ENCODE measurements around the gene PTPRD. TPM values are rescaled to one million over a fixed set of nuclear protein-coding genes. Genes with fewer than 3 reads are reported as not detected.
A peak's percentile ranks its signal among the peaks of the same experiment; 100 is the strongest.

The PTPRD gene
- total and polyA plus RNA-seq, 2 experiments from 2014 or later = 11.5 to 58.0 TPM

GRCh38 chr9:10566848-10567247, 46.0 kb downstream of the PTPRD start (continued):
- TF ChIP-seq, protein P1, sequence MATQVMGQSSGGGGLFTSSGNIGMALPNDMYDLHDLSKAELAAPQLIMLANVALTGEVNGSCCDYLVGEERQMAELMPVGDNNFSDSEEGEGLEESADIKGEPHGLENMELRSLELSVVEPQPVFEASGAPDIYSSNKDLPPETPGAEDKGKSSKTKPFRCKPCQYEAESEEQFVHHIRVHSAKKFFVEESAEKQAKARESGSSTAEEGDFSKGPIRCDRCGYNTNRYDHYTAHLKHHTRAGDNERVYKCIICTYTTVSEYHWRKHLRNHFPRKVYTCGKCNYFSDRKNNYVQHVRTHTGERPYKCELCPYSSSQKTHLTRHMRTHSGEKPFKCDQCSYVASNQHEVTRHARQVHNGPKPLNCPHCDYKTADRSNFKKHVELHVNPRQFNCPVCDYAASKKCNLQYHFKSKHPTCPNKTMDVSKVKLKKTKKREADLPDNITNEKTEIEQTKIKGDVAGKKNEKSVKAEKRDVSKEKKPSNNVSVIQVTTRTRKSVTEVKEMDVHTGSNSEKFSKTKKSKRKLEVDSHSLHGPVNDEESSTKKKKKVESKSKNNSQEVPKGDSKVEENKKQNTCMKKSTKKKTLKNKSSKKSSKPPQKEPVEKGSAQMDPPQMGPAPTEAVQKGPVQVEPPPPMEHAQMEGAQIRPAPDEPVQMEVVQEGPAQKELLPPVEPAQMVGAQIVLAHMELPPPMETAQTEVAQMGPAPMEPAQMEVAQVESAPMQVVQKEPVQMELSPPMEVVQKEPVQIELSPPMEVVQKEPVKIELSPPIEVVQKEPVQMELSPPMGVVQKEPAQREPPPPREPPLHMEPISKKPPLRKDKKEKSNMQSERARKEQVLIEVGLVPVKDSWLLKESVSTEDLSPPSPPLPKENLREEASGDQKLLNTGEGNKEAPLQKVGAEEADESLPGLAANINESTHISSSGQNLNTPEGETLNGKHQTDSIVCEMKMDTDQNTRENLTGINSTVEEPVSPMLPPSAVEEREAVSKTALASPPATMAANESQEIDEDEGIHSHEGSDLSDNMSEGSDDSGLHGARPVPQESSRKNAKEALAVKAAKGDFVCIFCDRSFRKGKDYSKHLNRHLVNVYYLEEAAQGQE (IDR thresholded peaks at IDR 0.05; ENCODE audit: unreplicated experiment) = no peak
- TF ChIP-seq ZNF331 (CRISPR knock-in tag; IDR thresholded peaks at IDR 0.05; ENCODE audit: low read depth) (no peak), JUNB (IDR thresholded peaks at IDR 0.05; ENCODE audit: unreplicated experiment) (no peak), CTCF (conservative IDR thresholded peaks at IDR 0.05; ENCODE audit: low read depth in 2 of 2) (no peak), ETS1 (IDR thresholded peaks at IDR 0.05) (no peak), EZH2phosphoT487 (IDR thresholded peaks at IDR 0.05; ENCODE audit: unreplicated experiment) (no peak), EZH2 (IDR thresholded peaks at IDR 0.05; ENCODE audit: low read depth, unreplicated experiment) (no peak)

- no peak overlapping the region for H2AFZ ChIP-seq
- no peak for ATAC-seq
- no peak for TF ChIP-seq POLR2AphosphoS5 (IDR thresholded peaks at IDR 0.05; ENCODE audit: low read depth)
- TF ChIP-seq, protein P1 (IDR thresholded peaks at IDR 0.05; ENCODE audit: unreplicated experiment) = no peak
- no peak for TF ChIP-seq EZH2phosphoT487 (IDR thresholded peaks at IDR 0.05; ENCODE audit: unreplicated experiment)
- TF ChIP-seq NANOG (IDR thresholded peaks at IDR 0.05; ENCODE audit: borderline replicate concordance) = no peak
- no peak for TF ChIP-seq JUNB (IDR thresholded peaks at IDR 0.05; ENCODE audit: unreplicated experiment)
Measured at GRCh38 chr9:10562581-10563343, 50.0 kb downstream of the PTPRD start.

More at GRCh38 chr9:10562581-10563343, 50.0 kb downstream of the PTPRD start:
- Mint-ChIP-seq H3K4me3 (no peak overlapping the region), H3K36me3 (ENCODE audit: low read depth) (no peaks in the 10 kb centered on the region), H3K27ac (no peak overlapping the region), H3K27me3 (ENCODE audit: insufficient read depth, low read depth, poor library complexity) (no peaks in the 10 kb centered on the region), H3K9me3 (no peaks in the 10 kb centered on the region), H3K4me1 (no peaks in the 10 kb centered on the region)
- no peaks in the 10 kb centered on the region for H3F3A ChIP-seq (replicated peaks; ENCODE audit: low read depth)
- H4K20me1 ChIP-seq (replicated peaks; ENCODE audit: insufficient read depth) = no peaks in the 10 kb centered on the region
- no peaks in the 10 kb centered on the region for H3K27me3 ChIP-seq (ENCODE audit: insufficient read depth)
- H3K9me2 ChIP-seq (ENCODE audit: insufficient read depth) = no peaks in the 10 kb centered on the region
- no peak overlapping the region for H3K27ac ChIP-seq (ENCODE audit: low read depth)
- no peaks in the 10 kb centered on the region for H3K36me3 ChIP-seq (ENCODE audit: insufficient read depth)
- peak; percentile 10 for DNase-seq (ENCODE audit: low spot score)
- H3K4me3 ChIP-seq = no peak overlapping the region
- H3K4me2 ChIP-seq = no peak overlapping the region
- no peaks in the 10 kb centered on the region for H3K4me1 ChIP-seq (ENCODE audit: insufficient read depth)
- no peaks in the 10 kb centered on the region for H3K79me2 ChIP-seq (replicated peaks; ENCODE audit: insufficient read depth)
